CD14-positive monocyte (primary cell): ENCODE measurements around the gene EIF2B2. TPM values are rescaled to one million over a fixed set of nuclear protein-coding genes. Genes with fewer than 3 reads are reported as not detected.

ENCODE experiments used
- DNase-seq, 3 donors: peaks; one replicate each; pipeline ENCODE4 v3.0.0-alpha.2; 2011 to 2022
- H2AFZ ChIP-seq: 2 replicates; pipeline ENCODE4 v1.6.0; 2012; ENCODE audit warnings: mild to moderate bottlenecking, low read depth, low read length, inconsistent platforms; ENCODE audit not compliant: insufficient read depth, poor library complexity, severe bottlenecking
- H3K27ac ChIP-seq, 2 donors: 1 replicate in 1 of 2; 2 replicates in 1 of 2; pipeline ENCODE4 v1.5.1; 2012 to 2013; ENCODE audit warnings: low read length in 2 of 2, control low read depth in 1 of 2, inconsistent platforms in 1 of 2, low read depth in 1 of 2, mild to moderate bottlenecking in 1 of 2
- H3K27me3 ChIP-seq, 2 donors: one replicate each; pipeline versions ENCODE4 v1.6.0 to v1.6.1; 2011 to 2013; ENCODE audit warnings: low read length in 2 of 2; ENCODE audit not compliant: control insufficient read depth in 2 of 2, insufficient read depth in 2 of 2
- H3K36me3 ChIP-seq, 2 donors: replicated peaks in 1 of 2; 1 replicate in 1 of 2; 2 replicates in 1 of 2; pipeline versions ENCODE4 v1.5.1 to v1.6.1; 2012 to 2013; ENCODE audit warnings: low read length in 2 of 2, control low read depth in 1 of 2, inconsistent platforms in 1 of 2, mild to moderate bottlenecking in 1 of 2; ENCODE audit not compliant: insufficient read depth in 2 of 2, control insufficient read depth in 1 of 2
- H3K4me1 ChIP-seq, 2 donors: 1 replicate in 1 of 2; 2 replicates in 1 of 2; pipeline versions ENCODE4 v1.5.1 to v1.6.1; 2012 to 2013; ENCODE audit warnings: low read length in 2 of 2, control low read depth in 1 of 2, inconsistent platforms in 1 of 2, mild to moderate bottlenecking in 1 of 2, moderate library complexity in 1 of 2; ENCODE audit not compliant: insufficient read depth in 2 of 2, control insufficient read depth in 1 of 2
- H3K4me2 ChIP-seq: replicated peaks from 2 replicates; pipeline ENCODE3; 2012; ENCODE audit warnings: low read length, moderate library complexity, mild to moderate bottlenecking; ENCODE audit not compliant: poor library complexity, severe bottlenecking; ENCODE audit errors: extremely low read depth
- H3K4me3 ChIP-seq, 3 experiments: fragments of 200-600 bp in 1 of 3; sonication (generic) in 1 of 3; replicated peaks in 1 of 3; 1 replicate in 2 of 3; 2 replicates in 1 of 3; pipeline ENCODE4 v1.5.1; 2011 to 2013; ENCODE audit warnings: low read length in 3 of 3, mild to moderate bottlenecking in 3 of 3, control low read depth in 2 of 3, low read depth in 2 of 3, inconsistent platforms in 1 of 3, moderate library complexity in 1 of 3
- H3K79me2 ChIP-seq: 2 replicates; pipeline ENCODE4 v1.6.0; 2012; ENCODE audit warnings: mild to moderate bottlenecking, control low read depth, inconsistent platforms, low read length, moderate library complexity; ENCODE audit not compliant: insufficient read depth
- H3K9ac ChIP-seq: 2 replicates; pipeline ENCODE4 v1.6.0; 2017; ENCODE audit warnings: low read length, mild to moderate bottlenecking; ENCODE audit not compliant: insufficient read depth, poor library complexity, severe bottlenecking
- H3K9me3 ChIP-seq, 2 donors: replicated peaks in 1 of 2; 1 replicate in 1 of 2; 2 replicates in 1 of 2; pipeline versions ENCODE4 v1.5.1 to v1.6.1; 2012 to 2013; ENCODE audit warnings: low read length in 2 of 2, control low read depth in 1 of 2; ENCODE audit not compliant: control insufficient read depth in 1 of 2, insufficient read depth in 1 of 2
- H4K20me1 ChIP-seq: 2 replicates; pipeline ENCODE4 v1.6.0; 2012; ENCODE audit warnings: mild to moderate bottlenecking, low read length, control low read depth, moderate library complexity; ENCODE audit not compliant: insufficient read depth
- H3K27ac Mint-ChIP-seq, 7 donors: one replicate each; pipeline ENCODE4 v1.8.0; 2020; ENCODE audit warnings: mild to moderate bottlenecking in 7 of 7, mixed read lengths in 7 of 7, moderate library complexity in 6 of 7, inconsistent platforms in 2 of 7
- H3K27me3 Mint-ChIP-seq, 3 donors: one replicate each; pipeline ENCODE4 v1.8.0; 2021 to 2022; ENCODE audit warnings: low read depth in 3 of 3, mild to moderate bottlenecking in 3 of 3, mixed read lengths in 3 of 3, moderate library complexity in 3 of 3, inconsistent platforms in 1 of 3
- H3K36me3 Mint-ChIP-seq, 2 donors: one replicate each; pipeline ENCODE4 v1.8.0; 2020; ENCODE audit warnings: mixed read lengths in 2 of 2, inconsistent platforms in 1 of 2, mild to moderate bottlenecking in 1 of 2
- H3K4me1 Mint-ChIP-seq: one replicate; pipeline ENCODE4 v1.8.0; 2020; ENCODE audit warnings: mild to moderate bottlenecking, mixed read lengths
- H3K4me3 Mint-ChIP-seq, 2 donors: one replicate each; pipeline ENCODE4 v1.8.0; 2020; ENCODE audit warnings: mild to moderate bottlenecking in 2 of 2, mixed read lengths in 2 of 2, moderate library complexity in 1 of 2
- H3K9me3 Mint-ChIP-seq, 7 donors: one replicate each; pipeline ENCODE4 v1.8.0; 2020 to 2022; ENCODE audit warnings: mixed read lengths in 7 of 7, mild to moderate bottlenecking in 6 of 7, moderate library complexity in 6 of 7, inconsistent platforms in 2 of 7
- WGBS: methylation state at CpG from one replicate; pipeline ENCODE4 v1.1.5; 2013; ENCODE audit warnings: missing lambda C conversion rate; ENCODE audit not compliant: insufficient coverage; 5-methylcytosine and 5-hydroxymethylcytosine counted together
- intact Hi-C, 2 donors: fragments of 100-400 bp; cut with micrococcal nuclease; formaldehyde crosslinking; loops; one replicate each; pipeline versions ENCODE4 v1.15.0 to v1.15.1; 2023
- polyA plus RNA-seq, 3 donors: library from polyadenylated mRNA; depleted of rRNA in 1 of 3; unstranded in 2 of 3; stranded (reverse) in 1 of 3; fragments of 300-500 nt in 2 of 3; fragments of >200 nt in 1 of 3; fragmentation: Illumina TruSeq in 2 of 3; gene quantifications; 1 replicate in 2 of 3; 2 replicates in 1 of 3; pipeline ENCODE4 v1.2.3, GENCODE V29; 2012 to 2021
- TF ChIP-seq, protein P1 (sequence below): fragments of 200-600 bp; IDR thresholded peaks from one replicate; pipeline ENCODE4 v1.8.0; 2022; ENCODE audit warnings: antibody characterized with exemption, mild to moderate bottlenecking

EIF2B2 gene
- polyA plus RNA-seq, 3 donors, result 20.8 to 26.3 (median 23.9) TPM

DNA sequence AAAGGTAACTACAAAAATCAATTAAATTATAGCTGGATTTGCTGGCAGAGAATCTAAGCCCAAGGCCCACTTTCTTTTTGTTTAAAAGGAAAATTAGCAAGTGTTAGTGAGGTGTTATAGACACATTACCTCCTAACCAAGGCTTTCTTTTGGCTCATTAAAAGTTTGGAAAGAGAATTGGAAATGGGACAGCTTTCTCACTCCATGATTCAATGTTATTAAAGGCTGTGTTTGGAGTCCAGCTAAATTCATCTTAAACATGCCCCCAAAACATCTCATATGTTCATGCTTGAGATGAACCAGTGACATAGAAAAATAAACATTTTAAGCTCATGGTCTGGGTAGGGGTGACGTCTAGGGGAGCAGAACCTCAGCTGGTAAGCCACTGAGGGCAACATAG, 33.9 kb upstream of the EIF2B2 start:
- Histone ChIP-seq H3K79me2 (no peaks in the 10 kb centered on the region), H3K9me3 (no peaks in the 10 kb centered on the region), H3K9ac (no peak overlapping the region), H3K4me1 (peaks cover 5 to 8% of the 10 kb centered on the region in 2 donors), H3K36me3 (no peaks in the 10 kb centered on the region), H3K4me2 (no peak overlapping the region), H3K27me3 (no peaks in the 10 kb centered on the region), H4K20me1 (no peaks in the 10 kb centered on the region), H3K27ac (no peak overlapping the region), H3K4me3 (no peak overlapping the region), H2AFZ (no peak overlapping the region)
- Mint-ChIP-seq H3K4me3 (no peak overlapping the region), H3K27ac (no peak overlapping the region), H3K4me1 (peaks cover 3% of the 10 kb centered on the region), H3K9me3 (no peaks in the 10 kb centered on the region), H3K27me3 (peaks cover 2 to 6% (median 4%) of the 10 kb centered on the region in 3 donors), H3K36me3 (peaks cover 0 to 4% of the 10 kb centered on the region in 2 donors)
- DNase-seq, result no peak
- no CpG with 5 or more reads among the region's 1 CpG for WGBS
- TF ChIP-seq, protein P1, sequence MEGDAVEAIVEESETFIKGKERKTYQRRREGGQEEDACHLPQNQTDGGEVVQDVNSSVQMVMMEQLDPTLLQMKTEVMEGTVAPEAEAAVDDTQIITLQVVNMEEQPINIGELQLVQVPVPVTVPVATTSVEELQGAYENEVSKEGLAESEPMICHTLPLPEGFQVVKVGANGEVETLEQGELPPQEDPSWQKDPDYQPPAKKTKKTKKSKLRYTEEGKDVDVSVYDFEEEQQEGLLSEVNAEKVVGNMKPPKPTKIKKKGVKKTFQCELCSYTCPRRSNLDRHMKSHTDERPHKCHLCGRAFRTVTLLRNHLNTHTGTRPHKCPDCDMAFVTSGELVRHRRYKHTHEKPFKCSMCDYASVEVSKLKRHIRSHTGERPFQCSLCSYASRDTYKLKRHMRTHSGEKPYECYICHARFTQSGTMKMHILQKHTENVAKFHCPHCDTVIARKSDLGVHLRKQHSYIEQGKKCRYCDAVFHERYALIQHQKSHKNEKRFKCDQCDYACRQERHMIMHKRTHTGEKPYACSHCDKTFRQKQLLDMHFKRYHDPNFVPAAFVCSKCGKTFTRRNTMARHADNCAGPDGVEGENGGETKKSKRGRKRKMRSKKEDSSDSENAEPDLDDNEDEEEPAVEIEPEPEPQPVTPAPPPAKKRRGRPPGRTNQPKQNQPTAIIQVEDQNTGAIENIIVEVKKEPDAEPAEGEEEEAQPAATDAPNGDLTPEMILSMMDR, result no peak
- intact Hi-C loops, result loop anchor here in 1 of 2 donors (5.0 kb wide), 1 partner anchor 33 kb away; the partner anchor contains the start of gene EIF2B2

DNA sequence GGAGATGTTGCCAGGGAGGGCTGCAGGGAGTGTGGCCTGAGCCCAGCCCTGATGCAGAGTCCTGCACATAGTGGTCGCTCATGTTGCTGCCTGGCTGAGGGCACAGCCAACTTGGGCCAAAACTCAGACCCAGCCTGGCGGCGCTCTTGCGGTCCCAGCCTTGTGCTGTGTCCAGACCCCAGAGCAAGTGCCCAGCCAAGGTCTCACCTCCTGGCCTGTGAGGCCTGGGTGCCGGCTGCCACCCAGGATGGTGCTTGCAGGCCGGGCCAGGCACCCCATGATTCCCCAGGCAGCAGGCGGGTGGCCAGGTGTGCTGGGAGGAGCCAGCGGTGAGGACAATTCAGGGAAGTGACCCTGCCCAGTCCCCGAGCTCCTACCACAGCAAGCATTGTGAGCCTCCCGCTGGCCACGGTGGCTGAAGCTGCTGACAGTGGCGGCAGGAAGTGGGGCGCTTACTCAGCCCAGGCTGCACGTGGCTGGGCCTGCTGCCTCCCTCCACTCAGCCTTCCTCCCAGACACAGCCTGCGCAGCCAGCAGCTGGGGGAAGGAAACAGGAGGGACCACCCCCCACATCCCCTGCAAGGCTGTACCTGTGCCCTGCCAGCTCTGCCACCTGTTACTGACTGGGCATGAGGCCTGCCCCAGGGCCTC, 29.6 kb upstream of the EIF2B2 start:
- Histone ChIP-seq H3K4me3 (no peak overlapping the region), H4K20me1 (no peaks in the 10 kb centered on the region), H3K4me1 (peaks cover 5 to 8% of the 10 kb centered on the region in 2 donors), H2AFZ (peak overlapping the region; percentile 59), H3K79me2 (no peaks in the 10 kb centered on the region), H3K9me3 (no peaks in the 10 kb centered on the region), H3K9ac (peak overlapping the region; percentile 21), H3K36me3 (no peaks in the 10 kb centered on the region), H3K27me3 (no peaks in the 10 kb centered on the region), H3K27ac (no peak overlapping the region), H3K4me2 (no peak overlapping the region)
- Mint-ChIP-seq H3K9me3 (peaks cover 0 to 2% (median 0%) of the 10 kb centered on the region in 7 donors), H3K4me3 (no peak overlapping the region), H3K27me3 (peaks cover 2 to 7% (median 3%) of the 10 kb centered on the region in 3 donors), H3K4me1 (no peaks in the 10 kb centered on the region), H3K36me3 (no peaks in the 10 kb centered on the region), H3K27ac (no peak overlapping the region)
- WGBS, result 53% methylated on average over 14 of the region's 15 CpGs
- TF ChIP-seq, protein P1, result no peak
- intact Hi-C loops, result no loop called here
- DNase-seq, result peak in 2 of 3 donors; percentile 5 to 31
